ENCODE measurements around the gene CSTB.

DNA sequence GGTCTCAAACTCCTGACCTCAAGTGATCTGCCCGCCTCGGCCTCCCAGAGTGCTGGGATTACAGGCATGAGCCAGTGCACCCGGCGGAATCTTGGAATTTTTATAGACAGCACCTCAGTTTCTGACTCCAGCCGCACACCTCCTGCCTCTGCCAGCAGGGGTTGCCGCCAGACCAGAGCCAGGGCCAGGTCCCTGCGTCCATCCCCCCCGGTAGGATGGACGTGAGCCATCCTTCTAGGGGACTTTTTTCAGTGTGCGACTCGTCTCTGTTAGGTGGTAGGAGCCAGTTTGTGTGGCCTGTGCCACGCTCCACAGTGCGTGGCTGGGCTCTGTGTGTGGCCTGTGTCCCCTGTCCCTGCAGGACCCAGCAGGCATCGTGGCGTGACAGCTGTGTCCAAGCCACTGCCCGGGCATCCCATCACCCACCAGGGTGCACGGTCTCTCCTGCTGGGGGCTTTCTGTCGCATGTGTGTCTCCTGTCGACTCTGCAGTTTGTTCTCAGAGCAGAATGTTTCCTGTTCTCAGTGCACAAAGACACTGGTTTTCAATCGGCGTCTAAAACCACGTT, 15.6 kb downstream of the CSTB start:
- TF ChIP-seq, protein P1, sequence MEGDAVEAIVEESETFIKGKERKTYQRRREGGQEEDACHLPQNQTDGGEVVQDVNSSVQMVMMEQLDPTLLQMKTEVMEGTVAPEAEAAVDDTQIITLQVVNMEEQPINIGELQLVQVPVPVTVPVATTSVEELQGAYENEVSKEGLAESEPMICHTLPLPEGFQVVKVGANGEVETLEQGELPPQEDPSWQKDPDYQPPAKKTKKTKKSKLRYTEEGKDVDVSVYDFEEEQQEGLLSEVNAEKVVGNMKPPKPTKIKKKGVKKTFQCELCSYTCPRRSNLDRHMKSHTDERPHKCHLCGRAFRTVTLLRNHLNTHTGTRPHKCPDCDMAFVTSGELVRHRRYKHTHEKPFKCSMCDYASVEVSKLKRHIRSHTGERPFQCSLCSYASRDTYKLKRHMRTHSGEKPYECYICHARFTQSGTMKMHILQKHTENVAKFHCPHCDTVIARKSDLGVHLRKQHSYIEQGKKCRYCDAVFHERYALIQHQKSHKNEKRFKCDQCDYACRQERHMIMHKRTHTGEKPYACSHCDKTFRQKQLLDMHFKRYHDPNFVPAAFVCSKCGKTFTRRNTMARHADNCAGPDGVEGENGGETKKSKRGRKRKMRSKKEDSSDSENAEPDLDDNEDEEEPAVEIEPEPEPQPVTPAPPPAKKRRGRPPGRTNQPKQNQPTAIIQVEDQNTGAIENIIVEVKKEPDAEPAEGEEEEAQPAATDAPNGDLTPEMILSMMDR (IDR thresholded peaks at IDR 0.05; ENCODE audit: extremely low read depth in 1 of 2, insufficient read depth in 1 of 2, low read depth in 1 of 2, low read length in 2 of 2), result no peak
- no peak for TF ChIP-seq MYC (IDR thresholded peaks at IDR 0.05; ENCODE audit: low read depth, low read length)
- TF ChIP-seq POLR2AphosphoS5 (IDR thresholded peaks at IDR 0.05; ENCODE audit: insufficient read depth, low read depth, low read length), result no peak
- TF ChIP-seq POLR2A (IDR thresholded peaks at IDR 0.05; ENCODE audit: low read depth, low read length), result no peak
